Hepatocyte (in vitro differentiated cells): ENCODE results near the gene PCBP3. TPM values are rescaled to one million over a fixed set of nuclear protein-coding genes. Genes with fewer than 3 reads are reported as not detected.

Experiments used
- DNase-seq: peaks from one replicate; pipeline ENCODE4 v3.0.0-alpha.2; 2016; ENCODE audit warnings: low spot score
- H2AFZ ChIP-seq: fragments of 200-600 bp; sonication (generic); 2 replicates; pipeline ENCODE4 v1.6.0; 2016; ENCODE audit warnings: antibody characterized with exemption, mild to moderate bottlenecking
- H3K27ac ChIP-seq: fragments of 200-600 bp; sonication (generic); 2 replicates; pipeline ENCODE4 v1.5.1; 2016; ENCODE audit warnings: mild to moderate bottlenecking
- H3K27me3 ChIP-seq: fragments of 200-600 bp; sonication (generic); 2 replicates; pipeline ENCODE4 v1.6.1; 2016
- H3K36me3 ChIP-seq: fragments of 200-600 bp; sonication (generic); replicated peaks from 2 replicates; pipeline ENCODE4 v1.5.1; 2016; ENCODE audit warnings: low read depth; ENCODE audit not compliant: insufficient read depth
- H3K4me1 ChIP-seq: fragments of 200-600 bp; sonication (generic); 2 replicates; pipeline ENCODE4 v1.5.1; 2016; ENCODE audit warnings: mild to moderate bottlenecking, moderate library complexity; ENCODE audit not compliant: insufficient read depth
- H3K4me2 ChIP-seq: fragments of 200-600 bp; sonication (generic); 2 replicates; pipeline ENCODE4 v1.6.0; 2016
- H3K4me3 ChIP-seq: fragments of 200-600 bp; sonication (generic); 2 replicates; pipeline ENCODE4 v1.5.1; 2016; ENCODE audit warnings: mild to moderate bottlenecking
- H3K79me2 ChIP-seq: fragments of 200-600 bp; sonication (generic); 2 replicates; pipeline ENCODE4 v1.6.0; 2017; ENCODE audit warnings: mild to moderate bottlenecking
- H3K9me2 ChIP-seq: fragments of 200-600 bp; sonication (generic); replicated peaks from 2 replicates; pipeline ENCODE4 v1.6.0; 2017; ENCODE audit warnings: mild to moderate bottlenecking; ENCODE audit not compliant: insufficient read depth
- H3K9me3 ChIP-seq: fragments of 200-600 bp; sonication (generic); 2 replicates; pipeline ENCODE4 v1.5.1; 2016; ENCODE audit warnings: low read depth, mild to moderate bottlenecking
- H4K20me1 ChIP-seq: fragments of 200-600 bp; sonication (generic); 2 replicates; pipeline ENCODE4 v1.6.0; 2016; ENCODE audit warnings: mild to moderate bottlenecking; ENCODE audit not compliant: insufficient read depth, poor library complexity, severe bottlenecking
- EZH2 ChIP-seq: fragments of 200-600 bp; sonication (generic); IDR thresholded peaks from 2 replicates; pipeline ENCODE4 v1.6.1; 2016; ENCODE audit warnings: antibody characterized with exemption, mild to moderate bottlenecking, borderline replicate concordance
- EZH2phosphoT487 ChIP-seq: fragments of 200-600 bp; sonication (generic); IDR thresholded peaks from one replicate; pipeline ENCODE4 v1.6.1; 2018; ENCODE audit warnings: antibody characterized with exemption, mild to moderate bottlenecking, low read depth, moderate library complexity; ENCODE audit not compliant: unreplicated experiment, severe bottlenecking
- WGBS: methylation state at CpG from one replicate; pipeline ENCODE4 v1.1.6; 2016; ENCODE audit warnings: low lambda C conversion rate; ENCODE audit errors: missing lambda C conversion rate; 5-methylcytosine and 5-hydroxymethylcytosine counted together
- polyA plus RNA-seq: library from polyadenylated mRNA; unstranded; fragments of >200 nt; fragmentation: Nextera tagmentation; extraction: Ambion mirVana; gene quantifications from 2 replicates; pipeline ENCODE4 v1.2.1, GENCODE V29; 2016
- total RNA-seq: library from RNA; depleted of rRNA; stranded (reverse); fragments of >200 nt; gene quantifications from 2 replicates; pipeline ENCODE4 v1.2.3, GENCODE V29; 2014
- TF ChIP-seq, protein P1 (sequence below): fragments of 200-600 bp; sonication (generic); IDR thresholded peaks from 2 replicates; pipeline ENCODE4 v1.5.1; 2016; ENCODE audit warnings: antibody characterized with exemption, mild to moderate bottlenecking; ENCODE audit not compliant: poor library complexity

The PCBP3 gene
- total and polyA plus RNA-seq, 2 experiments from 2014 or later = 3.1 to 8.8 TPM

DNA sequence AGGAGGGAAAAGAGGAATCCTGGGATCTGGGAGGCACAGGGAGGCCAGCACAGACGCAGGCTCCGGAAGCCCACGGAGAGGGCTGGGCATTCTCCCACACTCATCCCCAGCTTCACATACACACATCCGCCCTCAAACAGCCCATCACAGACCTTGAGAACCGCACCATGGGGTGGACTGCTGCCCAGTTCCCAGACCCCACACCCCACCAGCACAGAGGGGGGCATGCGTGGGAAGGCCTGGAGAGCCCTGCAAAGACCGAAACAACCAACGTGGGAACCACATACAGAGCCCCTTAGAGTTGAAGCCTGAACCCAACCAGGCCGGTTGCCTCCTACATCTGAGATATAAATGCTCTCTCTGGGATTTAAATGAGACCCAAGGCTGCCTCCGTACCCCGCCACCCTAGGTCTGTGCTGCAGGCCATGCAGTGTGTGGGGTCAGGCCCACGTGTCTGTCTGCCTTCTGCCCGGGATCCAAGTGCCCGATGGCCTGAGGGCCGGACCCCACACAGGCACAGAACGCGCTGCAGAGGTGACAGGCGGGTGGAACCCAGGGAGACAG lies 211.8 kb downstream of the PCBP3 start:
- Histone ChIP-seq H3K79me2 (no peaks in the 10 kb centered on the region), H3K36me3 (no peaks in the 10 kb centered on the region), H3K27me3 (no peaks in the 10 kb centered on the region), H4K20me1 (no peaks in the 10 kb centered on the region), H3K9me2 (no peaks in the 10 kb centered on the region), H3K4me3 (no peak overlapping the region), H2AFZ (no peak overlapping the region), H3K4me1 (peaks cover 3% of the 10 kb centered on the region), H3K27ac (no peak overlapping the region), H3K9me3 (no peaks in the 10 kb centered on the region), H3K4me2 (no peak overlapping the region)
- DNase-seq = no peak
- TF ChIP-seq EZH2phosphoT487 (no peak), EZH2 (no peak)
- TF ChIP-seq, protein P1, sequence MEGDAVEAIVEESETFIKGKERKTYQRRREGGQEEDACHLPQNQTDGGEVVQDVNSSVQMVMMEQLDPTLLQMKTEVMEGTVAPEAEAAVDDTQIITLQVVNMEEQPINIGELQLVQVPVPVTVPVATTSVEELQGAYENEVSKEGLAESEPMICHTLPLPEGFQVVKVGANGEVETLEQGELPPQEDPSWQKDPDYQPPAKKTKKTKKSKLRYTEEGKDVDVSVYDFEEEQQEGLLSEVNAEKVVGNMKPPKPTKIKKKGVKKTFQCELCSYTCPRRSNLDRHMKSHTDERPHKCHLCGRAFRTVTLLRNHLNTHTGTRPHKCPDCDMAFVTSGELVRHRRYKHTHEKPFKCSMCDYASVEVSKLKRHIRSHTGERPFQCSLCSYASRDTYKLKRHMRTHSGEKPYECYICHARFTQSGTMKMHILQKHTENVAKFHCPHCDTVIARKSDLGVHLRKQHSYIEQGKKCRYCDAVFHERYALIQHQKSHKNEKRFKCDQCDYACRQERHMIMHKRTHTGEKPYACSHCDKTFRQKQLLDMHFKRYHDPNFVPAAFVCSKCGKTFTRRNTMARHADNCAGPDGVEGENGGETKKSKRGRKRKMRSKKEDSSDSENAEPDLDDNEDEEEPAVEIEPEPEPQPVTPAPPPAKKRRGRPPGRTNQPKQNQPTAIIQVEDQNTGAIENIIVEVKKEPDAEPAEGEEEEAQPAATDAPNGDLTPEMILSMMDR = no peak
- WGBS = 86% methylated on average over 18 of the region's 18 CpGs

- Histone ChIP-seq H2AFZ (no peak overlapping the region), H3K9me3 (no peaks in the 10 kb centered on the region), H3K4me3 (no peak overlapping the region), H3K9me2 (no peaks in the 10 kb centered on the region), H3K36me3 (no peaks in the 10 kb centered on the region), H3K4me1 (peaks cover 3% of the 10 kb centered on the region), H3K27ac (no peak overlapping the region), H3K27me3 (no peaks in the 10 kb centered on the region), H4K20me1 (no peaks in the 10 kb centered on the region), H3K4me2 (no peak overlapping the region), H3K79me2 (no peaks in the 10 kb centered on the region)
- WGBS = 96% methylated on average over 13 of the region's 13 CpGs
- no peak for DNase-seq
- TF ChIP-seq EZH2phosphoT487 = no peak
- TF ChIP-seq, protein P1 = no peak
- TF ChIP-seq EZH2 = no peak
These were observed 212.9 kb downstream of the PCBP3 start for GRCh38 chr21:45856442-45856841.

- Histone ChIP-seq H3K4me2 (no peak overlapping the region), H3K27me3 (no peaks in the 10 kb centered on the region), H3K9me2 (no peaks in the 10 kb centered on the region), H3K36me3 (no peaks in the 10 kb centered on the region), H4K20me1 (no peaks in the 10 kb centered on the region), H3K9me3 (no peaks in the 10 kb centered on the region), H2AFZ (no peak overlapping the region), H3K4me1 (peaks cover 3% of the 10 kb centered on the region), H3K79me2 (no peaks in the 10 kb centered on the region), H3K27ac (no peak overlapping the region), H3K4me3 (no peak overlapping the region)
- TF ChIP-seq EZH2 (no peak), EZH2phosphoT487 (no peak)
- TF ChIP-seq, protein P1 = no peak
- WGBS = 75% methylated on average over 3 of the region's 3 CpGs
- no peak for DNase-seq
These were observed 213.4 kb downstream of the PCBP3 start for GRCh38 chr21:45856906-45857305.

- Histone ChIP-seq H4K20me1 (no peaks in the 10 kb centered on the region), H3K27ac (no peak overlapping the region), H3K9me3 (no peaks in the 10 kb centered on the region), H3K4me1 (peaks cover 3% of the 10 kb centered on the region), H3K4me2 (no peak overlapping the region), H3K79me2 (no peaks in the 10 kb centered on the region), H3K27me3 (no peaks in the 10 kb centered on the region), H3K4me3 (no peak overlapping the region), H3K9me2 (no peaks in the 10 kb centered on the region), H2AFZ (no peak overlapping the region), H3K36me3 (no peaks in the 10 kb centered on the region)
- no peak for DNase-seq
- TF ChIP-seq EZH2 (no peak), EZH2phosphoT487 (no peak)
- TF ChIP-seq, protein P1 = no peak
- 77% methylated on average over 6 of the region's 6 CpGs for WGBS
These were observed 214.2 kb downstream of the PCBP3 start for GRCh38 chr21:45857761-45858160.
